Activated naive CD4-positive, alpha-beta T cell treated with anti-CD3 and anti-CD28 coated beads, Interleukin-2, amount 10 ng/mL, durations not matched to agents 5 hours and 36 hours (primary cell): ENCODE results near the gene CTSE. TPM values are rescaled to one million over a fixed set of nuclear protein-coding genes. Genes with fewer than 3 reads are reported as not detected.

Experiments
- total RNA-seq, 2 experiments: library from RNA; stranded (reverse); gene quantifications; one replicate each; pipeline ENCODE4 v1.2.3, GENCODE V29; 2021

Gene CTSE
- total RNA-seq = not detected

DNA sequence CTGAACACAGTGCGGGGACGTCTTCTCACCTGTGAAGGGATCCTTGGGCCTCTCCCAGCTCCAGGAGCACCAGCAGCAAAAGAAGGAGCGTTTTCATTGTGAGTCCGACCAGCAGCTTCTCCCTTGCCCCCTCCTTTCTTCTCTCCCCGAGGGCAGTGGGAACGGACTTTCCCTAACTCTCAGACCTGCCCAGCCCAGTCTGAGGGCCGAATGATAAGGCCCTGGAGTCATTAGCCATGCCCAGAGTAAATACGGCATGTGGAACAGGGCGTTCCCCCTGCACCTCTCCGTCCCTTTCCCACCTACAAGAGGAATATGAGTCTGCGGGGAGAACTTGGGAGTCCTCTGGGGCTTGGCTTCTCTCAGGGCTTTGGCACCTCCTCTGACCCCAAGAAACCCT is at the start of gene CTSE:
CTSE (minus strand) TSS at position 201 of the 400 bp plus-strand sequence; CDS start at position 97, 104 bp downstream.

DNA sequence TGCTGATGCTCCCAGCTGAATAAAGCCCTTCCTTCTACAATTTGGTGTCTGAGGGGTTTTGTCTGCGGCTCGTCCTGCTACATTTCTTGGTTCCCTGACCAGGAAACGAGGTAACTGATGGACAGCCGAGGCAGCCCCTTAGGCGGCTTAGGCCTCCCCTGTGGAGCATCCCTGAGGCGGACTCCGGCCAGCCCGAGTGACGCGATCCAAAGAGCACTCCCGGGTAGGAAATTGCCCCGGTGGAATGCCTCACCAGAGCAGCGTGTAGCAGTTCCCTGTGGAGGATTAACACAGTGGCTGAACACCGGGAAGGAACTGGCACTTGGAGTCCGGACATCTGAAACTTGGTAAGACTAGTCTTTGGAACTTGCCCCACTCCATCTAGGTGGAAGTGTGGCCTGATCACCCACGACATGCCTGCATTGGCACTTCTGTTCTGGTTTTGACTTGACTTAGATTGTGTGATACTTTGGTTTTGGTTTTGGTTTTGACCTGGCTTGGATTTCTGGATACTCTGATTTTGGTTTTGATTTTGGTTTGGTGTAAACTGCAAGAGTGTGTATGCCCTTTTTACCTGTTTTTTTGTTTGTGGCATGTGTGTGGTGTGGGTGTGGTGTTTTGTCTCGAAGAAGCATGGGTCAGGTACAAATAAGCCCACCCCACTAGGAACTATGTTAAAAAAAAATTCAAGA is 29.4 kb upstream of the CTSE start, which contains the start of gene RHEX:
RHEX (plus strand) TSS at position 255 of the 692 bp plus-strand sequence. CDS start 44,656 bp downstream, outside the sequence.

GRCh38 chr1:206002871-206003801 is 20.6 kb downstream of the CTSE start, which contains the start of gene RAB7B:
RAB7B (minus strand) TSS chr1:206003395; CDS start chr1:205994135, 9,260 bp downstream.

Other genes starting within 250 kb of the CTSE start
- gene RAB29, start 248.4 kb downstream of the CTSE start, total RNA-seq = 10 to 100 TPM; 53.4 to 56.5 TPM
- 10 to 100 TPM; 10.8 to 11.5 TPM for gene SLC41A1, start 210.7 kb downstream of the CTSE start, total RNA-seq
- gene PM20D1, start 173.8 kb downstream of the CTSE start, total RNA-seq = under 1 TPM; 0.71 to 0.82 TPM
- gene SLC26A9, start 80.4 kb downstream of the CTSE start, total RNA-seq = not detected
- gene RAB7B, start 20.5 kb downstream of the CTSE start, total RNA-seq = not detected
- gene RHEX, start 29.3 kb upstream of the CTSE start, total RNA-seq = not detected
- not detected for gene AVPR1B, start 93.5 kb upstream of the CTSE start, total RNA-seq
- gene FAM72A, start 178.9 kb upstream of the CTSE start, total RNA-seq = 10 to 100 TPM; 18.2 to 19.2 TPM
- gene SRGAP2, start 179.6 kb upstream of the CTSE start, total RNA-seq = 10 to 100 TPM; 63.8 to 65.1 TPM